MV-4-11 (cell line): ENCODE results near the gene POLR2J.
A peak's percentile ranks its signal among the peaks of the same experiment; 100 is the strongest.
"Not testable (repeated sequence)": the region's sequence is repeated elsewhere in the genome, so short reads cannot be mapped to it uniquely, and the experiment has no call there.

ENCODE experiments used
- DNase-seq: peaks from one replicate; lab custom pipeline; 2025; lab: John Stamatoyannopoulos, UW

The POLR2J gene

GRCh38 chr7:102466097-102466496 is 12.6 kb downstream of the POLR2J start:
- no peak for DNase-seq

- peak; percentile 89 for DNase-seq
Observed at GRCh38 chr7:102464577-102465280, 14.0 kb downstream of the POLR2J start, which contains the start of the genes ALKBH4 and LRWD1. ALKBH4 (minus strand) TSS chr7:102464863; CDS start chr7:102464836, 27 bp downstream. LRWD1 (plus strand) TSS chr7:102464984; CDS start chr7:102465081, 97 bp downstream.

- no peak for DNase-seq
Observed at GRCh38 chr7:102463841-102464576, 14.7 kb downstream of the POLR2J start.

- no peak for DNase-seq
Observed at GRCh38 chr7:102460467-102460866, 18.3 kb downstream of the POLR2J start.

- DNase-seq = no peak
Observed at GRCh38 chr7:102459221-102459844, 19.4 kb downstream of the POLR2J start.

- DNase-seq = no peak
Observed at GRCh38 chr7:102457352-102457924, 21.3 kb downstream of the POLR2J start.

GRCh38 chr7:102456327-102456726 is 22.4 kb downstream of the POLR2J start:
- no peak for DNase-seq

- no peak for DNase-seq
Observed at GRCh38 chr7:102455596-102455995, 23.1 kb downstream of the POLR2J start.

- DNase-seq = not testable (repeated sequence)
Observed at GRCh38 chr7:102454932-102455331, 23.8 kb downstream of the POLR2J start.

GRCh38 chr7:102454468-102454867 is 24.3 kb downstream of the POLR2J start:
- DNase-seq = peak; percentile 12

- no peak for DNase-seq
Observed at GRCh38 chr7:102453319-102453718, 25.4 kb downstream of the POLR2J start.

- no peak for DNase-seq
Observed at GRCh38 chr7:102452451-102452850, 26.3 kb downstream of the POLR2J start.

- DNase-seq = no peak
Observed at GRCh38 chr7:102451371-102452054, 27.2 kb downstream of the POLR2J start.

- no peak for DNase-seq
Observed at GRCh38 chr7:102450242-102450641, 28.5 kb downstream of the POLR2J start.

GRCh38 chr7:102449136-102449535 is 29.6 kb downstream of the POLR2J start:
- no peak for DNase-seq

- no peak for DNase-seq
Observed at GRCh38 chr7:102447311-102447710, 31.4 kb downstream of the POLR2J start.

GRCh38 chr7:102446387-102447156 is 32.1 kb downstream of the POLR2J start:
- DNase-seq = no peak

- DNase-seq = no peak
Observed at GRCh38 chr7:102445674-102446071, 33.0 kb downstream of the POLR2J start.

GRCh38 chr7:102444961-102445673 is 33.6 kb downstream of the POLR2J start:
- no peak for DNase-seq
